Ascending aorta (tissue), 2 donors: ENCODE measurements around the gene OSBPL6. TPM values are rescaled to one million over a fixed set of nuclear protein-coding genes. Genes with fewer than 3 reads are reported as not detected.

Experiments used
- DNase-seq, 2 donors: peaks; one replicate each; pipeline ENCODE4 v3.0.0-alpha.2; 2019; ENCODE audit warnings: low spot score in 2 of 2
- H3K27ac ChIP-seq, 2 donors: fragments of 200-600 bp; sonication (generic); one replicate each; pipeline ENCODE4 v1.5.1; 2016 to 2017; ENCODE audit warnings: mild to moderate bottlenecking in 1 of 2
- H3K27me3 ChIP-seq: fragments of 200-600 bp; sonication (generic); one replicate; pipeline ENCODE4 v1.5.1; 2017
- H3K36me3 ChIP-seq, 2 donors: fragments of 200-600 bp; sonication (generic); one replicate each; pipeline ENCODE4 v1.5.1; 2016
- H3K4me1 ChIP-seq, 2 donors: fragments of 200-600 bp; sonication (generic); one replicate each; pipeline ENCODE4 v1.5.1; 2016 to 2017; ENCODE audit warnings: mild to moderate bottlenecking in 1 of 2
- H3K4me3 ChIP-seq, 2 donors: fragments of 200-600 bp; sonication (generic); one replicate each; pipeline ENCODE4 v1.5.1; 2016 to 2017; ENCODE audit warnings: mild to moderate bottlenecking in 1 of 2
- H3K9me3 ChIP-seq, 2 donors: fragments of 200-600 bp; sonication (generic); one replicate each; pipeline ENCODE4 v1.5.1; 2016
- CTCF ChIP-seq, 3 experiments: fragments of 200-600 bp in 2 of 3; fragments of 450-650 bp in 1 of 3; sonication (generic) in 2 of 3; IDR thresholded peaks; one replicate each; pipeline ENCODE4 v1.5.1; 2016 to 2019; ENCODE audit warnings: antibody characterized with exemption in 3 of 3, mild to moderate bottlenecking in 1 of 3, moderate library complexity in 1 of 3
- intact Hi-C: fragments of 100-400 bp; cut with DNase I; formaldehyde crosslinking; loops from one replicate; pipeline ENCODE4 v1.15.1; 2023
- total RNA-seq: library from RNA; depleted of rRNA; stranded (reverse); fragments of >200 nt; gene quantifications from one replicate; pipeline ENCODE4 v1.1.0, GENCODE V29; 2016

The OSBPL6 gene
- total RNA-seq, 1 donor from 2014 or later, result 1.4 TPM

GRCh38 chr2:178200331-178200730 lies 6.0 kb downstream of the OSBPL6 start:
- H3K36me3 ChIP-seq, result no peaks in the 10 kb centered on the region
- no peak for DNase-seq
- TF ChIP-seq CTCF (IDR thresholded peaks at IDR 0.05), result no peak
- no peak overlapping the region for H3K4me3 ChIP-seq
- peaks cover 0 to under 1% of the 10 kb centered on the region in 2 donors for H3K4me1 ChIP-seq
- intact Hi-C loops, result no loop called here
- no peaks in the 10 kb centered on the region for H3K27me3 ChIP-seq
- H3K9me3 ChIP-seq, result no peaks in the 10 kb centered on the region
- H3K27ac ChIP-seq, result no peak overlapping the region

GRCh38 chr2:178202927-178203326 lies 8.6 kb downstream of the OSBPL6 start:
- no peaks in the 10 kb centered on the region for H3K36me3 ChIP-seq
- no peaks in the 10 kb centered on the region for H3K27me3 ChIP-seq
- H3K9me3 ChIP-seq, result no peaks in the 10 kb centered on the region
- no peak overlapping the region for H3K4me3 ChIP-seq
- H3K27ac ChIP-seq, result no peak overlapping the region
- no peak for TF ChIP-seq CTCF (IDR thresholded peaks at IDR 0.05)
- H3K4me1 ChIP-seq, result no peaks in the 10 kb centered on the region
- DNase-seq, result no peak
- intact Hi-C loops, result no loop called here

GRCh38 chr2:178204977-178205376 lies 10.7 kb downstream of the OSBPL6 start:
- no peak for DNase-seq
- Histone ChIP-seq H3K9me3 (no peaks in the 10 kb centered on the region), H3K27me3 (no peaks in the 10 kb centered on the region), H3K4me3 (no peak overlapping the region), H3K27ac (no peak overlapping the region), H3K36me3 (no peaks in the 10 kb centered on the region), H3K4me1 (no peaks in the 10 kb centered on the region)
- intact Hi-C loops, result no loop called here
- no peak for TF ChIP-seq CTCF (IDR thresholded peaks at IDR 0.05)

GRCh38 chr2:178205853-178206521 lies 11.7 kb downstream of the OSBPL6 start:
- H3K9me3 ChIP-seq, result no peaks in the 10 kb centered on the region
- intact Hi-C loops, result no loop called here
- H3K27me3 ChIP-seq, result no peaks in the 10 kb centered on the region
- TF ChIP-seq CTCF (IDR thresholded peaks at IDR 0.05), result no peak
- H3K4me1 ChIP-seq, result no peaks in the 10 kb centered on the region
- no peak for DNase-seq
- no peak overlapping the region for H3K4me3 ChIP-seq
- H3K27ac ChIP-seq, result no peak overlapping the region
- no peaks in the 10 kb centered on the region for H3K36me3 ChIP-seq

- Histone ChIP-seq H3K27me3 (no peaks in the 10 kb centered on the region), H3K36me3 (no peaks in the 10 kb centered on the region), H3K4me1 (no peaks in the 10 kb centered on the region), H3K4me3 (no peak overlapping the region), H3K27ac (no peak overlapping the region), H3K9me3 (no peaks in the 10 kb centered on the region)
- intact Hi-C loops, result no loop called here
- no peak for DNase-seq
- no peak for TF ChIP-seq CTCF (IDR thresholded peaks at IDR 0.05)
Measured at GRCh38 chr2:178208336-178208735, 14.0 kb downstream of the OSBPL6 start.

GRCh38 chr2:178208817-178209216 lies 14.5 kb downstream of the OSBPL6 start:
- no peak for DNase-seq
- Histone ChIP-seq H3K27ac (no peak overlapping the region), H3K36me3 (no peaks in the 10 kb centered on the region), H3K9me3 (no peaks in the 10 kb centered on the region), H3K4me1 (no peaks in the 10 kb centered on the region), H3K27me3 (no peaks in the 10 kb centered on the region), H3K4me3 (no peak overlapping the region)
- peak in 1 of 3 experiments; percentile 41 for TF ChIP-seq CTCF (IDR thresholded peaks at IDR 0.05)
- intact Hi-C loops, result no loop called here
